ENCODE results near the gene CDH13.

The CDH13 gene

GRCh38 chr16:83711069-83711468 is 1084.3 kb downstream of the CDH13 start:
- no peak for DNase-seq

DNA sequence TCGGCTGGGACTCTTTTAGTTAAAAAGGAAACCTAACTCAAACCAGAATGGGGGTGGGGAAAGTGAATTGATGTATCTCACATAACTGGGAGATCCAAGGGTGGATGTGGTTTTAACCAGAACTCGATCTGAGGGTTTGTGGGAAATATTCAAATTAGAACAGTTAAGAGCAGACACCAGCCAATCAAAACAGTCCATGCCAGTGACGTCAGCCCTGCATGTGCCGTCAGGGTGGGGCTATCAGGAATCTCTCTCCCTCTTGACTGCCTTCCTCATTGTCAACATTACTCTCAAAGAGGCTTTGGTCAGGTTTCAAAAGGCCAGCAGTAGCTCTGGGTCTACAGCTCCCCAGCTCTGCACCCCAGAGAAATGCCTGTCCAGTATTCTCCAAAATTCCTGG is 1086.8 kb downstream of the CDH13 start:
- DNase-seq = no peak

DNA sequence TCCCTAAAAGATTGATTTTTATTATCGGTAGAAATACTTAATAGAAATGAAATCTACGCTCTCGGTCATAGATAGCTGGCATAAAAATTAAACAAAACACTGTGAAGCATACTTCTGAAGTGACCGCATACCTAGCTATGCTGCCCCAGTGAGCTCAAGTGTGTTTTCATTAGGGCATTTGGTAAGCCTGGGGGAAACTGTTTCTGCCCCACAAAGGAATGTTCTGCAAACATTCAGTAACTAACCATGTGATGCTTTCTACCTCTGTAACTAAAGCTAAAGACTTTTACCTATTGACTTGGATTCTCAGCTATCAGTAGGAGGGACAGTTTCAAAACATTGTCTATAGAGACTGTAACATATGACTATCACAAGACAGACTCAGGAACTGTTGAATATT is 1087.5 kb downstream of the CDH13 start:
- no peak for DNase-seq

DNA sequence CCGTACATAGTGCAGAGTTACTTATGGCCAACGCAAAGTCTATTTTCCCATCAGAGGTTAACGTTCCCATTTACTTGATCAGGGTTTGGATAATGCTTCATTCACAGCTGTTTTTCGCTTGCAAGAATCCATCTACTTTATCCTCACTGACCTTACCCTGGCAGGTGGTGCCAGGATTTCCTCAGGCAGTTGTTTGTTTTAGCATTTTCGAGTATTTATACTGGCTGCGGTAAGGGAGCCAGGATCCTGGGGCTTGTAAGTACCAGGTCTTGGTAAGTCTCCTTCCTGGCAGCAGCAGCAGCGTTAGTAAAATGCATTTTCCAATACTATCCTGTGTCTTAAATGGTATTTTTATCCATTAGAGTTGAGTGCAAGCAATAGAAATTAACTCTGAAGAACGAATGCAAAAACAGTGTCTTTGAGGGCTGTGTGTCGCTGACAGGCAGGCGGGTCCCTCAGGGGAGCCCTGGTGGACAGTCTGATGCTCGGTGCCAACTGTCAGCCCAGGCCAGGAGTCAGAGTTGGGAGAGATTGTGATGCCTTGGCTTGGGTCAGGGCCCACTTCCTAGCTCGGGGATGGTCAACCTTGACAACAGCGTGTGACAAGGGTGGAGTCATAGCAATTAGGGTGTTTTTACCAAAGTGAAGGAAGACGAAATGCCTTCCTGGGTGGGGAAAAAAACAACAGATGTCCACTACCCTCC is 1088.6 kb downstream of the CDH13 start:
- no peak for DNase-seq

DNA sequence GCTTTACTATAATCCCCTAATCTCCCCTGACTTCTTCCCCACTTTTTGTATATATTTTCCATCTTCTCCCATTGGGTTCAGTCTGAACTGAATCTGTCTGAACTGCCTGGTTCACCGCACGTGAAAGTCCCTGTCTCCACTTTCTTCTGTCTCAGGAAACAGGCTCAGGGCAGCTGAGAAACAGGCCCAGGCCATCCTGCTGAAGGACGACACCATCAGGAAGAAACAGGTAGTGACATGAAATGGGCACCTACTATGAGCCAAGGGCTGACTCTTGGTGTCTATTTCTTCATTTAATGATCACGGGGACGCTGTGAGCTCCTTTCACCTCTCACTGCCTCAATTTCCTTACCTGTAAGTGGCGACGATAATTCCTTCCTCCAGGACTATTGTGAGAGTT is 1090.5 kb downstream of the CDH13 start:
- no peak for DNase-seq

DNA sequence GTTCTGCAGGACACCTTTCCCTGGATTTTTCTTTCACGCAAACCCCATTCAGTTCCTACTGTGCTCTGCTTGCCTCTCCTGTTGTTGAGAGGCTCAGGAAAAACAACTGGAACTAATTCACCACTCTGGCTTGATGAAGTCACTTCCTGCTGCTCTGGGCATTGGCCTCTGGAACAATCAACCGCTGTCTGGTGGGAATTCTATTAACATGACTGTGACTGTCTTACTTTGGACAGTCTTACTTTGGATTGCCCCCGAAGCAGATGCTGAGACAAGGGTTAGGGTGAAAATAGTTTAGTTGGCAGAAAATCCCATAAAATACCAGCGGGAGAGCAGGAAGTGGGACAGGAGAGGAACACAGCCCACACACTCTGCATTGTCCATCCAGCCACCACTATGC is 1091.0 kb downstream of the CDH13 start:
- DNase-seq = no peak

- no peak for DNase-seq
Measured at GRCh38 chr16:83720213-83720612, 1093.4 kb downstream of the CDH13 start.

GRCh38 chr16:83720981-83721380 is 1094.2 kb downstream of the CDH13 start:
- no peak for DNase-seq

GRCh38 chr16:83721676-83722075 is 1094.9 kb downstream of the CDH13 start:
- DNase-seq = no peak

GRCh38 chr16:83722456-83723183 is 1095.9 kb downstream of the CDH13 start:
- DNase-seq = no peak

DNA sequence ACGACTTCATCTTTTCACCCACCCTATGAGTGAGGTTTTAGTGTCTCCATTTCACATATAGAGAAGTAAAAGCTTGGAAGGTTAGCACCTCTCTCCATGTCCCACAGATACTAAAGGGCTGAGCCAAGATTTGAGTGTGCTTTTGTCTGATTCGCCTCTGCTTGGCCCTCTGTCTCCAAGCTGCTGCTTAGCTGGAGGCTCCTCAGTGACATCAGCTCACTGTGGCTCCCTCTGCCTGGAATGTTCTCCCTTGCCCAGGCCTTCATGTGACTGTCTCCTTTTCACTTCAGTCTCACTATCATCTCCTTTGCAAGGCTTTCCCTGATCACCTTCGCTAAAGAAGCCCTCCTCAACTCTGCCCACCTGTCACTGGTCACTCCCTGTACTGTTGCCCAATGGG is 1096.5 kb downstream of the CDH13 start:
- DNase-seq = no peak

DNA sequence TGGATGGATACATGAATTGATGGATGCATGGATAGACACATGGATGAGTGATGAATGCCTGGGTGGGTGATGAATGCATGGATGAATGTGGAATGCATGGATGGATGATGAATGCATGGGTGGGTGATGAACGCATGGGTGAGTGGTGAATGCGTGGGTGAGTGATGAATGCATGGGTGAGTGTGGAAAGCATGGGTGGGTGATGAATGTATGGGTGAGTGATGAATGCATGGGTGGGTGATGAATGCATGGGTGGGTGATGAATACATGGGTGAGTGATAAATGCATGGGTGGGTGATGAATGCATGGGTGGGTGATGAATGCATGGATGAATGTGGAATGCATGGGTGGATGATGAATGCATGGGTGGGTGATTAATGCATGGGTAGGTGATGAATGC is 1097.1 kb downstream of the CDH13 start:
- DNase-seq = no peak

DNA sequence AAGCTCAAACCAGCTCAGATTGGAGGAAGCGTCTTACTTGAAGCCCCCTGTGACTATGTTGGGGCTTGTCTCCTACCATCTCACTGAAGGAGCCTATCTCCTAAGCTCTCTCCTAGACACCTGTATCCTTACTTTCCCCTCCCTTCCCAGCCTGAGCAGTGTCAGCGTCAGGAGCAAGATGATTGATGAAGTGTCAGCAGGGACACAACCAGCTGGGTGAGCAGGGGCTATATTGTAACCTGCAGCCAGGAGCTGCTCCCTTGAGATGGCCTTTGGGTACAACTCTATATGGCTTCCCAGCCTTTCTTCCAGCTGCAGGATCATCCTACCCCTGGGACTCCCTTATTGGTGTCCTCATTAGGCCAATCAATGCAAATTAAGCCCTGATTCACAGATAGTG is 1097.8 kb downstream of the CDH13 start:
- DNase-seq = no peak

- DNase-seq = no peak
Measured at GRCh38 chr16:83725313-83725712, 1098.5 kb downstream of the CDH13 start.

- DNase-seq = no peak
Measured at GRCh38 chr16:83727018-83727417, 1100.2 kb downstream of the CDH13 start.

GRCh38 chr16:83727751-83728352 is 1101.1 kb downstream of the CDH13 start:
- DNase-seq = no peak

DNA sequence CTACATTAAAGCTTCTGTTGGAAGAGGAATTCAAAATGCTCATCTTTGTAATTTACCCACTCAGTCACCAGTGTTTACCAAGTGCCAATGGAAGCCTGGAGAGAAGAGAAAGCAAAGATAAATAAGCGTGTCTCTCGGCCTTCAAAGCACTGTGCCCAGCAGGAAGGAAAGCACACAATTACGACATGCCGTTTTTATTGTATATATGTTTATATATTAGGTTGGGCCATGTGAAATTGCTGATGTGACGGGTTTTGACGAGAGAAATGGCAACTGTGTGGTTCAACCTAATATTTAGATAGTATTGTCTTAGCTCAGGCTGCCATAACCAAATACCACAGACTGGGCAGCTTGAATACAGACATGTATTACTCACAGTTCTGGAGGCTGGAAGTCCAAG is 1101.7 kb downstream of the CDH13 start:
- DNase-seq = no peak

- DNase-seq = no peak
Measured at GRCh38 chr16:83730812-83731211, 1104.0 kb downstream of the CDH13 start.

- DNase-seq = no peak
Measured at GRCh38 chr16:83732536-83732935, 1105.8 kb downstream of the CDH13 start.

DNA sequence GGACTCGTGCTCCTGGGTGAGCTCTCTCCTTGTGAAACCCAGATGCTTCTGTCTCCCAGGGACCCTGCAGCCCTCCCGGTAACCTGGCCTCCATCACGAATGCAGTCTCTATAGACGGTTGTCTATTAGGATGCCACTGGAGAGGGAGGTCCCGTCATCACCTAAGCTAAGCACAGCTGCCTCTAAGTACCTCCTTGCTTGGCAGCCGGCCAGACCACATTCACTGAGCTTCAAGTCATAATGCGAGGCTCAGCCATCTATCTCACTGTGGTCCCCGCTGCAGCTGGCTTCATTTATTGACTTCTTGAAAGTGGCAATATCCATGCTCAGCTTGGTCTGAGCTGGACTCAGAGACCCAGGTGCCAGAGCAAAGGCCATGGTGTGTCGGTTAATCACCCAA is 1106.5 kb downstream of the CDH13 start:
- no peak for DNase-seq

DNA sequence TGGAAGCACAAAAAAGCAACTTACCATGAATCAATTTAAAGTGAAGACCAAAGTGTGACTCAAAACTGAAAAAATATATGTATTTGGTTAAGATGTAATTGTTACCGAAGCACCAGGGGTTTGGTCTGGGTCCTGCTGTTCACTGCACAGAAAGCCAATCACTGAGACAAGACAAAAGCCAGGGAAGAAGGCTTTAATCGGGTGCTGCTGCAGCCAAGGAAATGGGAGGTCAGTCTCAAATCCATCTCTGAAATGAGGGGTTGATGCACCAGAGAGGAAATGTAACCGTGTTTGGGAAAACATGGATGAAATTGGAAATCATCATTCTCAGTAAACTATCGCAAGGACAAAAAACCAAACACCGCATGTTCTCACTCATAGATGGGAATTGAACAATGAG is 1107.4 kb downstream of the CDH13 start:
- no peak for DNase-seq

DNA sequence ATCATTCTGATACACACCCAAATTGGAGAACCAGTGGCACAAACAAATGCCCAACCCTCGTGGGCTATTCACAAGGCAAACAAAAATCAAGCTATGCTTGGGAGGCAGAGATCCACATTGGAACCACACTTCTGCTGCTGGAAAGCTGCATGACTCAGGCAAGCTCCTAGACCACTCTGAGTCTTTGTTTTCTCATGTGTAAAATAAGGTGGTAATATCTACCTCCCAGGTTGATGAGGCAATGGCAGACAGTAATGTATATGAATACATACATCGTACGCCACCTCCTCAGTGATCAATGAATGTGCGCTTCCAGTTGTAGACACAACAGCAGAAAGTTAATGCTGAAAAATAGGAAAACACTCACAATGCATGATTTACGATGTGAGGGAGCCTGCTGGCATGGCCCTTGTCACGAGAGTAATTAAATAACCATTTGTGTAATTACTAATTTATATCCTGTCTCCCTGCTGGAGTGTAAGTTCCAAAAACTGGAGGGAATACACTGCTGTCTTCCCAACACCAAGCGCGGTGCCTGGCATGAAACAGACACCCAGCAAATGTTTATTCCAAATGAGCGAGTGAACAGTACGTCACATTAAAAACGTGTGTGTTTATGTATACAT is 1111.1 kb downstream of the CDH13 start:
- DNase-seq = no peak

DNA sequence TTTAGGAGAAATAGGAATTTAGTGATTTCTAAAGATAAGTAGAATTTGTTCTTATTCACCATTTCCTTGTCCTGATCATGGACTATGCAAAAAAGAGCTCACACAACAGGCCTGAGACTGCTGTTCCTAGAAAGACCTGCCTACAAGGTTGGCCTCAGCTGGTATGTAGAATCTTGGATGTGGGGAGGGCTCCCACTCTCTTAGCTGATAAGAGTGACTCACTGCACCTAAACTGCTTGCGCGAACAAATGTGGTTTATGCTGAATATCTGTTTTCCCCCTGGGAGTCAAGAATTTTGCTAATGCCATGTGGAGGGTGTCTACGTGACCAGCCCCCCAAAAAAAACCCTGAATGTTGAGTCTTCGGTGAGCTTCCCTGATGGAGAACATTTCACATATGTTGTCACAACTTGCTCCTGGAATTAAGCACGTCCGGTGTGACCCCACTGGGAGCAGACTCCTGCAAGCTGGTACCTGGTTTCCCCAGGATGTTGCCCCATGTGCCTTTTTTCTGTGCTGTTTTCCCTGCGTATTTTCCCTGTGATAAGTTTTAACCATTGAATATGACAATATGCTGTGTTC is 1112.2 kb downstream of the CDH13 start:
- no peak for DNase-seq

All from NCI-H226 (cell line).